Fibroblast of skin of abdomen (primary cell): ENCODE results near the gene TPSAB1.

Experiments used
- DNase-seq: peaks from one replicate; pipeline ENCODE4 v3.0.0-alpha.2; 2013

Gene TPSAB1

GRCh38 chr16:1210461-1210860 lies 30.0 kb upstream of the TPSAB1 start:
- no peak for DNase-seq

GRCh38 chr16:1211451-1212268 lies 28.8 kb upstream of the TPSAB1 start:
- no peak for DNase-seq

- DNase-seq = no peak
Observed at GRCh38 chr16:1212616-1213194, 27.8 kb upstream of the TPSAB1 start.

GRCh38 chr16:1213231-1213630 lies 27.3 kb upstream of the TPSAB1 start:
- no peak for DNase-seq

GRCh38 chr16:1213796-1214372 lies 26.6 kb upstream of the TPSAB1 start:
- DNase-seq = no peak

GRCh38 chr16:1214719-1215118 lies 25.8 kb upstream of the TPSAB1 start:
- DNase-seq = no peak

GRCh38 chr16:1215574-1216295 lies 24.8 kb upstream of the TPSAB1 start:
- no peak for DNase-seq

GRCh38 chr16:1216296-1216619 lies 24.2 kb upstream of the TPSAB1 start:
- DNase-seq = no peak

- DNase-seq = no peak
Observed at GRCh38 chr16:1216681-1217400, 23.7 kb upstream of the TPSAB1 start.

- DNase-seq = no peak
Observed at GRCh38 chr16:1217526-1217925, 23.0 kb upstream of the TPSAB1 start.

GRCh38 chr16:1218061-1218929 lies 22.2 kb upstream of the TPSAB1 start:
- no peak for DNase-seq

- DNase-seq = no peak
Observed at GRCh38 chr16:1218930-1219611, 21.4 kb upstream of the TPSAB1 start.

GRCh38 chr16:1220098-1220728 lies 20.3 kb upstream of the TPSAB1 start:
- DNase-seq = no peak

- no peak for DNase-seq
Observed at GRCh38 chr16:1220841-1221627, 19.5 kb upstream of the TPSAB1 start.

GRCh38 chr16:1221628-1222552 lies 18.6 kb upstream of the TPSAB1 start:
- no peak for DNase-seq

- DNase-seq = no peak
Observed at GRCh38 chr16:1222553-1223354, 17.8 kb upstream of the TPSAB1 start.

- no peak for DNase-seq
Observed at GRCh38 chr16:1223355-1224214, 16.9 kb upstream of the TPSAB1 start.
